Measurements from ENCODE around the gene MLN. TPM values are rescaled to one million over a fixed set of nuclear protein-coding genes. Genes with fewer than 3 reads are reported as not detected.

Gene MLN
- total RNA-seq, 4 donors from 2014 or later: not detected

- TF ChIP-seq POLR2A (IDR thresholded peaks at IDR 0.05) (no peak), CTCF (IDR thresholded peaks at IDR 0.05) (no peak)
- H3K4me3 ChIP-seq (ENCODE audit: low read depth, poor library complexity, severe bottlenecking): no peak overlapping the region
- no peak for DNase-seq (ENCODE audit: low spot score in 2 of 2)
- WGBS, 2 donors: 64 to 73% methylated on average over 14 to 15 of the region's 16 CpGs
- intact Hi-C loops (cut with DNase I; ENCODE audit: low total_unique reads): no loop called here
Observed at GRCh38 chr6:33781131-33781975, 22.4 kb downstream of the MLN start.

GRCh38 chr6:33779895-33780294 is 23.9 kb downstream of the MLN start:
- intact Hi-C loops (cut with DNase I; ENCODE audit: low total_unique reads): loop anchor here (10.0 kb wide), 1 partner anchor 375 kb away; no protein-coding TSS in a partner anchor
- DNase-seq (ENCODE audit: low spot score in 2 of 2): no peak

GRCh38 chr6:33779290-33779689 is 24.5 kb downstream of the MLN start:
- 82 to 88% methylated on average over 7 of the region's 7 CpGs for WGBS, 2 donors
- TF ChIP-seq CTCF (IDR thresholded peaks at IDR 0.05): no peak
- TF ChIP-seq POLR2A (IDR thresholded peaks at IDR 0.05): no peak
- intact Hi-C loops (cut with DNase I; ENCODE audit: low total_unique reads): loop anchor here (10.0 kb wide), 1 partner anchor 376 kb away; no protein-coding TSS in a partner anchor
- no peak overlapping the region for H3K4me3 ChIP-seq (ENCODE audit: low read depth, poor library complexity, severe bottlenecking)
- DNase-seq (ENCODE audit: low spot score in 2 of 2): no peak

More at GRCh38 chr6:33779895-33780294, 23.9 kb downstream of the MLN start:
- no peak overlapping the region for H3K4me3 ChIP-seq (ENCODE audit: low read depth, poor library complexity, severe bottlenecking)
- WGBS, 2 donors: 91% methylated on average over 14 of the region's 14 CpGs
- TF ChIP-seq CTCF (IDR thresholded peaks at IDR 0.05) (no peak), POLR2A (IDR thresholded peaks at IDR 0.05) (no peak)

- no peak for DNase-seq (ENCODE audit: low spot score in 2 of 2)
- TF ChIP-seq CTCF (IDR thresholded peaks at IDR 0.05) (no peak), POLR2A (IDR thresholded peaks at IDR 0.05) (no peak)
- H3K4me3 ChIP-seq (ENCODE audit: low read depth, poor library complexity, severe bottlenecking): no peak overlapping the region
- 87 to 90% methylated on average over 10 to 12 of the region's 12 CpGs for WGBS, 2 donors
- intact Hi-C loops (cut with DNase I; ENCODE audit: low total_unique reads): loop anchor here (10.0 kb wide), 1 partner anchor 376 kb away; no protein-coding TSS in a partner anchor
Observed at GRCh38 chr6:33778444-33779121, 25.2 kb downstream of the MLN start.

GRCh38 chr6:33777398-33778388 is 26.1 kb downstream of the MLN start:
- intact Hi-C loops (cut with DNase I; ENCODE audit: low total_unique reads): loop anchor here (10.0 kb wide), 1 partner anchor 377 kb away; no protein-coding TSS in a partner anchor
- TF ChIP-seq POLR2A (IDR thresholded peaks at IDR 0.05): no peak
- no peak for TF ChIP-seq CTCF (IDR thresholded peaks at IDR 0.05)
- no peak overlapping the region for H3K4me3 ChIP-seq (ENCODE audit: low read depth, poor library complexity, severe bottlenecking)
- DNase-seq (ENCODE audit: low spot score in 2 of 2): no peak
- WGBS, 2 donors: 89 to 90% methylated on average over 25 of the region's 25 CpGs
